OCI-LY3 (cell line): ENCODE data around the gene ABLIM2.
"Not testable (repeated sequence)": the region's sequence is repeated elsewhere in the genome, so short reads cannot be mapped to it uniquely, and the experiment has no call there.

Source experiments
- H2AFZ ChIP-seq: fragments of 200-600, 300-600 bp; shearing (Covaris generic); 2 replicates; pipeline ENCODE4 v1.6.0; 2014; ENCODE audit warnings: antibody characterized with exemption, low read depth, low read length
- H3K27ac ChIP-seq: fragments of 200-600, 300-600 bp; sonication (generic); 2 replicates; pipeline ENCODE4 v1.5.1; 2014; ENCODE audit warnings: mild to moderate bottlenecking, low read length, moderate library complexity, mixed read lengths
- H3K27me3 ChIP-seq: fragments of 200-600, 300-600 bp; sonication (generic); 2 replicates; pipeline ENCODE4 v1.6.1; 2014; ENCODE audit warnings: low read depth, low read length, mixed read lengths
- H3K36me3 ChIP-seq: fragments of 200-600, 300-600 bp; sonication (generic); replicated peaks from 2 replicates; pipeline ENCODE3; 2014; ENCODE audit warnings: low read depth, low read length, mixed read lengths
- H3K4me1 ChIP-seq: fragments of 300-600, 200-600 bp; sonication (generic); 2 replicates; pipeline ENCODE4 v1.6.1; 2014; ENCODE audit warnings: low read length, mixed read lengths
- H3K4me2 ChIP-seq: fragments of 200-600, 300-600 bp; sonication (generic); 2 replicates; pipeline ENCODE4 v1.6.1; 2014; ENCODE audit warnings: low read length, mixed read lengths
- H3K4me3 ChIP-seq: fragments of 300-600, 200-600 bp; sonication (generic); 2 replicates; pipeline ENCODE4 v1.5.1; 2014; ENCODE audit warnings: antibody characterized with exemption, mild to moderate bottlenecking, low read length, moderate library complexity
- H3K79me2 ChIP-seq: fragments of 300-600, 200-600 bp; shearing (Covaris generic); 2 replicates; pipeline ENCODE4 v1.6.1; 2014; ENCODE audit warnings: mild to moderate bottlenecking, low read length, mixed read lengths
- H3K9ac ChIP-seq: fragments of 300-600, 200-600 bp; shearing (Covaris generic); 2 replicates; pipeline ENCODE4 v1.6.0; 2014; ENCODE audit warnings: mild to moderate bottlenecking, low read length, moderate library complexity
- H3K9me3 ChIP-seq: fragments of 200-600, 300-600 bp; shearing (Covaris generic); 2 replicates; pipeline ENCODE4 v1.6.1; 2014; ENCODE audit warnings: low read length, mixed read lengths; ENCODE audit not compliant: insufficient read depth
- H4K20me1 ChIP-seq: fragments of 200-600, 300-600 bp; sonication (generic); 2 replicates; pipeline ENCODE4 v1.6.1; 2016; ENCODE audit warnings: low read length, mixed read lengths; ENCODE audit not compliant: insufficient read depth
- CTCF ChIP-seq: fragments of 200-600, 300-600 bp; sonication (generic); IDR thresholded peaks from 2 replicates; pipeline ENCODE4 v1.5.1; 2014; ENCODE audit warnings: antibody characterized with exemption, low read length, low read depth
- EZH2phosphoT487 ChIP-seq: fragments of 200-600 bp; shearing (Covaris generic); IDR thresholded peaks from 2 replicates; pipeline ENCODE4 v1.6.1; 2018; ENCODE audit warnings: antibody characterized with exemption, mixed run types, low read depth

The ABLIM2 gene

GRCh38 chr4:7924570-7924969, 234.0 kb downstream of the ABLIM2 start:
- Histone ChIP-seq H4K20me1 (no peaks in the 10 kb centered on the region), H2AFZ (no peak overlapping the region), H3K4me3 (no peak overlapping the region), H3K36me3 (no peaks in the 10 kb centered on the region), H3K4me2 (no peak overlapping the region), H3K9me3 (no peaks in the 10 kb centered on the region), H3K4me1 (no peaks in the 10 kb centered on the region), H3K27me3 (peaks cover 6% of the 10 kb centered on the region; the same call in 1 of the 2 replicates), H3K9ac (no peak overlapping the region), H3K79me2 (no peaks in the 10 kb centered on the region), H3K27ac (no peak overlapping the region)
- TF ChIP-seq CTCF (no peak), EZH2phosphoT487 (no peak)

- Histone ChIP-seq H4K20me1 (no peaks in the 10 kb centered on the region), H3K4me2 (no peak overlapping the region), H3K36me3 (no peaks in the 10 kb centered on the region), H3K27me3 (peaks cover 4% of the 10 kb centered on the region; the same call in 1 of the 2 replicates), H3K27ac (no peak overlapping the region), H3K79me2 (no peaks in the 10 kb centered on the region), H2AFZ (no peak overlapping the region), H3K4me1 (no peaks in the 10 kb centered on the region), H3K9me3 (no peaks in the 10 kb centered on the region), H3K4me3 (no peak overlapping the region), H3K9ac (no peak overlapping the region)
- TF ChIP-seq CTCF (no peak), EZH2phosphoT487 (no peak)
These were observed 234.4 kb downstream of the ABLIM2 start for GRCh38 chr4:7924163-7924562.

GRCh38 chr4:7922466-7922865, 236.1 kb downstream of the ABLIM2 start:
- Histone ChIP-seq H3K27me3 (no peaks in the 10 kb centered on the region), H3K9me3 (no peaks in the 10 kb centered on the region), H3K79me2 (no peaks in the 10 kb centered on the region), H3K36me3 (no peaks in the 10 kb centered on the region), H3K4me3 (no peak overlapping the region), H3K4me1 (no peaks in the 10 kb centered on the region), H4K20me1 (no peaks in the 10 kb centered on the region), H3K27ac (no peak overlapping the region), H3K4me2 (no peak overlapping the region), H3K9ac (no peak overlapping the region), H2AFZ (no peak overlapping the region)
- TF ChIP-seq CTCF (no peak), EZH2phosphoT487 (no peak)

- no peak overlapping the region for H3K27ac ChIP-seq
- H3K4me3 ChIP-seq, result no peak overlapping the region
- no peaks in the 10 kb centered on the region for H3K36me3 ChIP-seq
- H3K9ac ChIP-seq, result no peak overlapping the region
- no peaks in the 10 kb centered on the region for H4K20me1 ChIP-seq
- peaks cover 14% of the 10 kb centered on the region for H3K27me3 ChIP-seq
- H2AFZ ChIP-seq, result no peak overlapping the region
- TF ChIP-seq CTCF (no peak), EZH2phosphoT487 (no peak)
- no peaks in the 10 kb centered on the region for H3K79me2 ChIP-seq
- H3K9me3 ChIP-seq, result no peaks in the 10 kb centered on the region
- H3K4me1 ChIP-seq, result peaks cover 6% of the 10 kb centered on the region; the same call in 1 of the 2 replicates
- no peak overlapping the region for H3K4me2 ChIP-seq
These were observed 239.6 kb downstream of the ABLIM2 start for GRCh38 chr4:7918981-7919380.

GRCh38 chr4:7918187-7918586, 240.4 kb downstream of the ABLIM2 start:
- H3K4me1 ChIP-seq, H4K20me1 ChIP-seq, H3K9me3 ChIP-seq, H3K9ac ChIP-seq, H3K36me3 ChIP-seq, H2AFZ ChIP-seq, H3K4me3 ChIP-seq, H3K4me2 ChIP-seq, H3K79me2 ChIP-seq, H3K27ac ChIP-seq: not testable (repeated sequence)
- peaks cover 14% of the 10 kb centered on the region for H3K27me3 ChIP-seq
